ENCODE data around the gene WIZ.
A peak's percentile ranks its signal among the peaks of the same experiment; 100 is the strongest.
"Not testable (repeated sequence)": the region's sequence is repeated elsewhere in the genome, so short reads cannot be mapped to it uniquely, and the experiment has no call there.

The WIZ gene

GRCh38 chr19:15398501-15399233, 51.1 kb downstream of the WIZ start:
- DNase-seq (ENCODE audit: low spot score) = no peak
- TF ChIP-seq CTCF (IDR thresholded peaks at IDR 0.05; ENCODE audit: extremely low read depth, missing control alignments) = no peak

- DNase-seq (ENCODE audit: low spot score) = no peak
- TF ChIP-seq CTCF (IDR thresholded peaks at IDR 0.05; ENCODE audit: extremely low read depth, missing control alignments) = no peak
These were observed 52.0 kb downstream of the WIZ start for GRCh38 chr19:15397782-15398181.

- TF ChIP-seq CTCF (IDR thresholded peaks at IDR 0.05; ENCODE audit: extremely low read depth, missing control alignments) = no peak
- DNase-seq (ENCODE audit: low spot score) = no peak
These were observed 52.5 kb downstream of the WIZ start for GRCh38 chr19:15397236-15397635.

GRCh38 chr19:15396436-15396835, 53.3 kb downstream of the WIZ start:
- no peak for TF ChIP-seq CTCF (IDR thresholded peaks at IDR 0.05; ENCODE audit: extremely low read depth, missing control alignments)
- DNase-seq (ENCODE audit: low spot score) = no peak

- not testable (repeated sequence) for DNase-seq (ENCODE audit: low spot score)
These were observed 54.5 kb downstream of the WIZ start for GRCh38 chr19:15395251-15395650.

GRCh38 chr19:15394426-15394825, 55.3 kb downstream of the WIZ start:
- no peak for TF ChIP-seq CTCF (IDR thresholded peaks at IDR 0.05; ENCODE audit: extremely low read depth, missing control alignments)
- no peak for DNase-seq (ENCODE audit: low spot score)

GRCh38 chr19:15393963-15394362, 55.8 kb downstream of the WIZ start:
- no peak for TF ChIP-seq CTCF (IDR thresholded peaks at IDR 0.05; ENCODE audit: extremely low read depth, missing control alignments)
- DNase-seq (ENCODE audit: low spot score) = no peak

- peak; percentile 12 for DNase-seq (ENCODE audit: low spot score)
- no peak for TF ChIP-seq CTCF (IDR thresholded peaks at IDR 0.05; ENCODE audit: extremely low read depth, missing control alignments)
These were observed 58.9 kb downstream of the WIZ start for GRCh38 chr19:15390814-15391213.
